Esophagus squamous epithelium (tissue), 4 donors: Measurements from ENCODE around the gene KCNG2.

Experiments
- CTCF ChIP-seq, 6 experiments: fragments of 450-650 bp in 4 of 6; fragments of 200-600 bp in 2 of 6; sonication (generic) in 2 of 6; IDR thresholded peaks; one replicate each; pipeline ENCODE4 v1.5.1; 2016 to 2019; ENCODE audit warnings: antibody characterized with exemption in 6 of 6, mild to moderate bottlenecking in 4 of 6, moderate library complexity in 4 of 6
- POLR2A ChIP-seq, 4 donors: fragments of 450-650 bp; IDR thresholded peaks; one replicate each; pipeline ENCODE4 v1.6.1; 2017; ENCODE audit warnings: antibody characterized with exemption in 4 of 4, mild to moderate bottlenecking in 4 of 4, moderate library complexity in 3 of 4

- TF ChIP-seq CTCF (IDR thresholded peaks at IDR 0.05) = no peak
- TF ChIP-seq POLR2A (IDR thresholded peaks at IDR 0.05) = no peak
Observed at GRCh38 chr18:79766308-79766707, 31.4 kb upstream of the KCNG2 start.
